NCI-H748 (cell line): ENCODE measurements around the gene STK32B.
"Not testable (repeated sequence)": the region's sequence is repeated elsewhere in the genome, so short reads cannot be mapped to it uniquely, and the experiment has no call there.

Source experiments
- DNase-seq: peaks from one replicate; lab custom pipeline; 2025; ENCODE audit not compliant: unreplicated experiment; lab: John Stamatoyannopoulos, UW

STK32B gene

DNA sequence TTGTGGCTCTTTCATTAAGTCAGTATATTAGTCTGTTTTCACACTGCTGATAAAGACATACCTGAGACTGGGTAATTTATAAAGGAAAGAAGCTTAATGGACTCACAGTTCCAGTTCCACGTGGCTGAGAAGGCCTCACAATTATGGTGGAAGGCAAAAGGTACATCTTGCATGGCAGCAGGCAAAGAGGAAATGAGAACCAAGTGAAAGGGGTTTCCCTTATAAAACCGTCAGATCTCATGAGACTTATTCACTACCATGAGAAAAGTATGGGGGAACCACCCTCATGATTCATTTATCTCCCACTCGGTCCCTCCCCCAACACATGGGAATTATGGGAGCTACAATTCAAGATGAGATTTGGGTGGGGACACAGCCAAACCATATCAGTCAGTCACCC is 15.7 kb downstream of the STK32B start:
- not testable (repeated sequence) for DNase-seq

DNA sequence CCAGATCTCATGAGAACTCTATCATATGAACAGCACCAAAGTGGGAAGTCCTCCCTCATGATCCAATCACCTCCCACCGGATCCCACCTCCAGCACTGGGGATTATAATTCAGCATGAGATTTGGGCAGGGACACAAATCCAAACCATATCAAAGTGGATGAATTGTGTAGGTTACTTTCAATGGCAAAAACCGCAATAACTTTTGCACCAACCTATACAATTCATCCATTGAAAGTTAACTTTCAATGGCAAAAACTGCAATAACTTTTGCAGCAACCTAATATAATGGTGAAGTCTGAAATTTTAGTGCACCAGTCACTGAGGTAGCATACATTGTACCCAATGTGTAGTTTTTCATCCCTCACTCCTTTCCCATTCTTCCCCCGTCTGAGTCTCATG is 16.6 kb downstream of the STK32B start:
- no peak for DNase-seq

DNA sequence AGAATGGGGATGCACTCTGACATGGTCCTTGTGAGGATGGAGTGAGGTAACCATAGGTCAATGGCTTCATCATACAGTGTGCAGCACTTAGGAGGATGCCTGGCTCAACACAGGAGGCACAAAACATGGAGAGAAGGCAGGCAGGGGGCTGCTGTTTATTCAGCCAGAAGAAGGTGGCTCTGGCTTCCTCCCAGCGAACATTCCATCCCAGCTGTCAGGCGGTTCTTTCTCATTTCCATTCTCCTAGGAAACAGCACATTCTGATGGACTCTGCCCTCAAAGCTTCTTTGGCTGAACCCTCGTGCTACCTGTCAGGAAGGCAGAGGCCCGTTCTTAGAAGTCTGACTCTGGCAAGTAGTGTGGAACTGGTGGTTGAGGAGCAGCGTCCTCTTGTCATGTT is 18.6 kb downstream of the STK32B start:
- no peak for DNase-seq

DNA sequence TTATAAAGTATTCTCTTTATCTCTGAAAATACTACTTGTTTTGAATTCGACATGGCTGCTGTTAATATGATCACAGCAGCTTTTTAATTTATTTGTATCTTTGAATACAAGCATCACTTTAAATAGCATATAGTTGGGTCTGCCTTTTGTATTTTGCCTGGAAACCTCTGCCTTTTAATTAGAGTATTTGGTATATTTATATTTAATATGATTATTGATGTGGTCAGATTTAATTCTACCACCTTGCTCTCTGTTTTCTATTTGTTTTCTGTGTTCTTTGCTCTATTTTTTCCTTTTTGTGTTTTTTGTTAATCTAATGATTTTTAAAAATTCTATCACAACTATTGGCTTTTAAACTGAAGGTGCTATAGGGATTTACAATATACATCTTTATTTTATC is 21.7 kb downstream of the STK32B start:
- no peak for DNase-seq

DNA sequence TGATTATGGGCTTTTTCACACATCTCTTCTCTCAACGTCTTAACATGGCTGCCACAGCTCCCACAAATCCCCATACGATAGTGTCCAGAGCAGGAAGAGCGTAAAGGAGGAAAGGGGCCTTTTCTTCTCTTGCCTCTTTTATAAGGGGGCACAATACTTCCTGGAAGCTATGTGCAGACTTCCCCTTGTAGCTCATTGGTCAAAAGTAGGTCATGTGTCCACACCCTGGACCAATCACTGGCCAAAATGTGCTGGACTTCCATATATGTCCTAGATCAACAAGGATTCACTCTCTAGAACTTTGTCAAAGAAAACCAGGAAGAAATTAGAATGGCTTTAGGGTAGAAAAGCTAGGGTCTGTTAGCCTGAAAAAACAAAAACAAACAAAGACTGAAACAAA is 26.7 kb downstream of the STK32B start:
- DNase-seq = no peak

DNA sequence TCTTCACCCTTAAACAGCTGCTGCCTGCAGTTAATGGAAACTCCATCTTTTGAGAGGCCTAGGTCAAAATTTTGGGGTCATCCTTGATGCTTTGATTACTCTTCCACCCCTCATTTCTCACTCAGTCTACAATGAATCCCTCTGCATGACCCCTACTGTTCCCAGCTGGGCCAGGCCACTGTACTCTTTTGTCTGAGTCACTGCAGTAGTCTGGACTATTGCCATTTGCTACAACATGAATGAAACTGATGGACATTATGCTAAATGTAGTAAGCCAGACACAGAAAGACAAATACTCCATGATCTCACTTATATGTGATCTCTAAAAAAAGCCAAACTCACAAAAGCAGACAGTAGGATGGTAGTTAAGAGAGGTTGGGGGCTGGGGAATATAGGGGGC is 28.3 kb downstream of the STK32B start:
- no peak for DNase-seq

DNA sequence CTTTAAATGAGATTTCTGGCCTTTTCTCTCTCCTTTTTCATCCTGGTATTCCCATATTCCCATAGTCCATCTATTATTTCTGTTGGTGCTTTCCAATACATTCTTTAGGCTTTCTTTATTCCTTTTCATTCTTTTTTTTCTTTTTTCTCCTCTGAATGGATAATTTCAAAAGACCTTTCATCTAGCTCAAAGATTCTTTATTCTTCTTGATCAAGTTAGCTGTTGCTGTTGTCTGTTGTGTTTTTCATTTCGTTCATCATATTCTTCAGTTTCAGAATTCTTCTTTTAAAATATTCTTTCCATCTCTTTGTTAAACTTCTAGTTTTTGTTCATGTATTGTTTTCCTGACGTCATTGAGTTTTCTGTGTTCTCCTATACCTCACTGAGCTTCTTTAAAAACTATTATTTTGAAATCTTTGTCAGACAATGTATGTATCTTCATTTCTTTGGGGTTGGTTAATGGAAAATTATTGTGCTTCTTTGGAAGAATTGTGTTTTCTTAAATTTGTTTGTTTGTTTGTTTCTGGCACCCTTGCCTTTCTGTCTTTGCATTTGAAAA is 30.2 kb downstream of the STK32B start:
- no peak for DNase-seq

DNA sequence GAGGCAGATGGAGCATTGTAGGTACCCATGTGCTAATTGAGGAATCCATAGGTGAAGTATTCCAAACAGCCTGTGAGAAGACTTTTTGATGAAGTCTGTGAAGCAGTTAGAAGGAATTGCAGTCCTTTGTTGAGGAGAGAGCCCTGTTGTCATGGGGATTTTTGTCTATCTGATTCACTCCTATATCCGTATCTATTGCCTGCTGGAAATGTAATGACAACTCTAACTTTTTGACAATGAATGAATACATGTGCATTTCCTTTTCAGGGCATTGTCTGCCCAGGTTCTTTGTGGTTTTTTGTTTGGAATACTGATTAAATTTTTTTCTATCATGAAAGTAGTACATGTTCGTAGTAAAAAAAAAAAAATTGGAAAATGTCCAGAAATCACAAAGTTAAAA is 31.1 kb downstream of the STK32B start:
- DNase-seq = no peak

DNA sequence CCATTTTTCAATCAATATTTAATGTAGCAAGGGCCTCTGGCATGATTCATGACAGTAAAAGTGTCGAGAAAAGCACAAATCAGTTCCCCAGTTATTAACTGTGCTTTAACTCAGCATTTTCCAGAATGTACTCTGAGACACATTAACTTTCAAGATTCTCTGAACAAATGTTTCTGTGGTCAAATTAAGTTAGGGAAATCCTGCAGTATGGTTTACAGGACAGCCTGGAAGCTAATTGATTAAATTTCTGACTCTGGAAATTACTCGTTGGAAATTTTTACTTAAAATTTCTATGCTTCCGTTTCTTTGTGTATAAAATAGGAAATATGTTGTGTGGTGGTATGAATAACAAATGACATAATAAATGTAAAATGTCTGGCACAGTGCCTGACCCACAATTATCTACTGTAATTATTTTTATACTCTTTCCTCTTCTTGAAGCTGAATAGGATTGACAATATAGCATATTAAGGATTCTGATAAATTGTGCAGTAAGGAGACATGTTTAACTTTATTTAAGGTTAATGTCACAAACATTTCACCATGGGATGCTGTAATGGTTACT is 33.7 kb downstream of the STK32B start:
- DNase-seq = no peak

DNA sequence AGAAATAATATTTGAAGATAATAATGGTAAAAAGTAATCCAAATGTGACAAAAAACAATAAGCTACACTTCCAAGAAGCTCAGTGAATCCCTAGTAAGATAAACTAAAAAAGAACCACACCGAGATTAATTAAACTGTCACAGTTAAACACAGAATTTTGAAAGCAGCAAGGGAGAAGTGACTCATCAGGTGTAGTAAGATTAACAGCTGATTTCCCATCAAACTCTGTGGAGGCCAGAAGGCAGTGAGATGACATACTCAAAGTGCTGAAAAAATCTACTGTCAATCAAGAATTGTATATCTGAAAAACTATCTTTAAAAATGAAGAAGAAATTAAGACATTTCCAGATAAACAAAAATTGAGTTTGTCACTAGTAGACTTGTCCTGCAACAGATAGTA is 35.3 kb downstream of the STK32B start:
- DNase-seq = no peak

DNA sequence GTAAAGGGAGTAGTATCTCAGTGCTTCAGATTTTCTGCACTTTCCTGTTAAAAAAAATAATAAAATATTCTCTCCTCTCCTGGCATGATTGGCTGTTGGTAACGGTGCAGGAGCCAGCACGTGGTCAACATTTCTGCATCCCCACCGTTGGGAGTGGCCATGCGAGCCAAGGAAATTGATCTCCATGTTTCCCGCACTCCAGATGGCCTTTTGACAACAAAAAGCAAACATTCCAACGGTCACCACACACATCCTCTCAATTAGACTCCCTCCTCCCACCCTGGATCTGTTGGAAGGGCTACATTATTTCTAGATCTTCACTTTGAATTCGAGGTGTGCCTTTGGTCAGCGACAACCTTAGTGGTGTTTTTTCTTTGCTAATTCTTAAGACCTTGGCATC is 45.0 kb downstream of the STK32B start:
- DNase-seq = no peak

DNA sequence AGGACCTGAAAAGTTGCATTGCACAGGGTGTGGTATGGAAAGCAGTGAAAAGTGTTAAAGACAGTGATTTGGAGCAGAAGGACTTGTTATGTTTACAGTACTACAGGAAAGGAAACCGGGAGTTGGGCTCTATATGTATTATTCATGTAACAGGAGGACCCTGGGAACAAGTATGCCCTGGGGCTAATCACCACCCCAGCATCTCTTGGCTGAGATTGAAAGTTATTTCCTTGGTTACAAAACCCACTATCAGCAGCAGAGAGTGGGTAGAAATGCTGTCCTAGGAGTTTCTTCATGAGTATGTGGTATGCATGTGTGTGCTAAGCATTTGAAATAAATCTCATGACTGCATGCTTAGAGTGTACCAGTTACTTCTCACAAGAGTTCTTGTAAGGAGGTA is 46.9 kb downstream of the STK32B start:
- DNase-seq = no peak

DNA sequence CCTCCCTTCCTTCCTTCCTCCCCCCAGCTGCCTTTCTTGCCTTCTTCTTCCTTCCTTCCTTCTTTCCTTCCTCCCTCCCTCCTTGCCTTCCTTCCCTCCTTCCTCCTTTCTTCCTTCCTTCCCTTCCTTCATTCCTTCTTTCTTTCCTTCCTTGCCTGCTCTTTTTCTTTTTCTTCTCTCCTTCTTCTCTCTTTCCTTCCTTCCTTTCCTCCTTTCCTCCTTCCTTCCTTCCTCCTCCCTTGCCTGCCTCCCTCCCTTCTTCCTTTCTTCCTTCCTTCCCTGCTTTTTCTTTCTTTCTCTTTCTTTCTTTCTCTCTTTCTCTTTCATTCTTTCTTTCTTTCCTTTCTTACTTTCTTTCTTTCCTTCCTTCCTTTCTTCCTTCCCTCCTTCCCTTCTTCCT is 49.1 kb downstream of the STK32B start:
- no peak for DNase-seq

DNA sequence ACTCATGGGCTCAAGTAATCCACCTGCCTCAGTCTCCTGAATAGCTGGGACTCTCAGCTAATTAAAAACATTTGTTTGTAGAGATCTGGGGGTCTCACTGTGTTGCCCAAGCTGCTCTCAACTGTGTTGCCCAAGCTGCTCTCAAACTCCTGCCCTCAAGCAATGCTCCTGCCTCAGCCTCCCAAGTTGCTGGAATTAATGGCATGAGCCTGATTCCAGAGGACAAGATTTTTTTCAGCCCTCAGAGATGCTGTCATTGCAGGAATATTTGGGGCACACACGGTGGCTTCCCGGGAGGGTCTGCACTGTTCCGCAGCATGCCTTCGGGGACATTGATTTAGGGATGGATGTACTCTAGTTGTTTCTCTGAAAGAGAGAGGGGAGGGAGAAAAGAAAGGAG is 49.7 kb downstream of the STK32B start:
- DNase-seq = no peak

DNA sequence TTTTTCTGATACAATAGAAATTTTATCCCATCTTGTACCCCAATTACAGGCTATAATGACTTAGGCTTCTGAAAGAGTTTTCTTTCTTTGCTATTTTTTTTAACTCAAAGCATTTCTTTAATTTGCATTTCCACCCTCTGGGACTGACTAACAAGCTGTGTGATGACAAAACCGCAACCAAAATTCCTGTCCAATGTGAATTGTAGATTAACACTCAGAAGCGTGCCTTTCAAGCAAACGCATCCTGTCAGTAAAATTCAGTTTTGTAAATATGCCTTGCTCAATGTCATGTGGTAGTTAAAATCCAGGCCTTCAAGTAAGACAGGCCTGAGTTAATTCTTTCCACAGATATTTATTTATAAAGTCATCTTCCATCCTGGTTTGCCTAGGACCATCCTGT is 50.3 kb downstream of the STK32B start:
- no peak for DNase-seq

DNA sequence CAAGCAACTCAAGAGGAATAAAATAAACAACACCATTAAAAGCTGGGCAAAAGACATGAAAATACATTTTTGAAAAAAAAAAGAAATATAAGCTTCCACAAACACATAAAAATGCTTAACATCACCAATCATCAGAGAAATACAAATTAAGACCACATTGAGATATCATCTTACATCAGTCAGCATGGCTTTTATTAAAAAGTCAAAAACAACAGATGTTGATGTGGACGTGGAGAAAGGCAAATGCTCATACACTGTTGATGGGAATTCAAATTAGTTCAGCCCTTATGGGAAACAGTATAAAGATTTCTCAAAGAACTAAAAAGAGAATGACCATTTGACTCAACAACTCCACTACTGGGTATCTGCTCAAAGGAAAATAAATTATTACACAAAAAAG is 59.6 kb downstream of the STK32B start:
- no peak for DNase-seq

DNA sequence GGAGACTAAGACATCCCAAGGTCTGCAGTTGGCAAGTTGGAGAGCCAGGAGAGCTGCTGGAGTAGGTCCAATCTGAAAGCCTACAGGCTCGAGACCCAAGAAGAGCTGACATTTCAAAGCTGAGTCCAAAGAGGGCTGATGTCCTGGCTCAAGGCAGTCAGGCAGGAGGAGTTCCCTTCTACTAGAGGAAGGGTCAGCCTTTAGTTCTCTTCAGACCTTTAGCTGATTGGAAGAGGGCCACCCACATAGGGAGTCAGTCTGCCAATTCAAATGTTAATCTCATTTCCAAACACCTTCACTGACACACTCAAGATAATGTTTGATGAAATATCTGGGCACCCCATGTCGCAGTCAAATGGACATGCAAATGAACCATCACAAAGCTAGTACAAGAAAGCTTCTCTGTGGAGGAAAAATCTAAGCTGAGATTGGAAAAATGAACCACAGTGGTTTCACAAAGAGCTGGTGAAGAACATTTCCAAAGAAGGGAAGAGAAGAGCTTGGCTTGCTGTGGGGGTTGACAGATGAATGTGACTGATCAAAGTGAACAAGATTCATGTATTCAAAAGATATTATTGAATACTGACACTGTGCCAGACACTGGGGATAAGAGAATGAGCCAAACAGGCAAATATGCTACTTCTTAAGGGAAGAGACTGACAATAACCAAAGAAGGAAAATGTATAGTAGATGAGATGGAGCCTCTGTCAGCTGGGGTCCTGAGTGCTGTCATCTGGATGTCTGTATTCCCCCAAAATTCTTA is 61.2 kb downstream of the STK32B start:
- DNase-seq = no peak

DNA sequence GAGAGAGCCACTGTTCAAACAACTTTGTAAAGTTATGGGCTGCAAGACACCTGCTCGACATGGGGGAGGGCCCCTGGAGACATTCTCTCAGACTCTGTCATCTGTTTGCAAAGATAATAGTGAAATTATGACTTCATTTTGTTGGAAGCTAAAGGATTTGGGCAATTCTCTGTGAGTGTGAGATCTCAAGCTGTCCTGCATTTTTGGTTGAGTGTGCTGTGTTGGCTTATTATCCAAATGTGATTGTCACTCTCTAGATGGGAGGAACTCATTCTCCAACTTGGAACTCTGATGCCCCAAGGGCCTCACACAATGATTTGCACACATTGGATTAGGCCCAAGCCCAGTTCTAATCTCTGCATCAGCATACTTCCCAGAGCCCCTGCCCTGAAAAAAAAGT is 63.7 kb downstream of the STK32B start:
- DNase-seq = no peak

DNA sequence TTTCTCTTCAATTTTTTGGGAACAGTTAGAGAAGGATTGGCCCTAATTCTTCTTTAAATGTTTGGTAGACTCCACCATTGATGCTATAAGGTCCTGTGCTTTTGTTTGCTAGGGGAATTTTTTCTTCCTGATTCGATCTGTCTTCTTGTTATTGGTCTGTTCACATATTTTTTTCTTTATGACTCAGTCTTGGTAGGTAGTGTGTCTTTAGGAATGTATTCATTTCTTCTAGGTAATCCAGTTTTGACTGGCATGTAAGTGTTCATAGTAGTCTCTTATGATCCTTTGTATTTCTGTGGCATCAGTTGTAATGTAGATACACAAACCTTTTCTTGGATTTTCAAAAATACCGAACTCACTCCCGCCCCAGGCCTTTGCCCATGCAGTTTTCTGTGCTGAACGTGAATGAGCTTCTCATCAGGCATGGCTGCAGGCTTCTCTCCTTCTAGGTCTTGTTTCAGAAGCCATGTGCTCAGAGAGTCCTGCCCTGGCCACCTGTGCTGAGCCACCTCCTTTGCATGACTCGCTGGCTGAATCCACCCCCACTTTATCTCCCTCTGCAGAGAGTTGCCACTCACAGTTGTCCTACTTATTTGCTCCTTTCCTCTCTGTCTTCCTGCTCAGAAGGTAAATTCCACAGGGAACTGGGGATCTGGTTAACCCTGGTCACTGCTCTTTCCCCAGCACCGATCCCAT is 67.0 kb downstream of the STK32B start:
- DNase-seq = no peak

DNA sequence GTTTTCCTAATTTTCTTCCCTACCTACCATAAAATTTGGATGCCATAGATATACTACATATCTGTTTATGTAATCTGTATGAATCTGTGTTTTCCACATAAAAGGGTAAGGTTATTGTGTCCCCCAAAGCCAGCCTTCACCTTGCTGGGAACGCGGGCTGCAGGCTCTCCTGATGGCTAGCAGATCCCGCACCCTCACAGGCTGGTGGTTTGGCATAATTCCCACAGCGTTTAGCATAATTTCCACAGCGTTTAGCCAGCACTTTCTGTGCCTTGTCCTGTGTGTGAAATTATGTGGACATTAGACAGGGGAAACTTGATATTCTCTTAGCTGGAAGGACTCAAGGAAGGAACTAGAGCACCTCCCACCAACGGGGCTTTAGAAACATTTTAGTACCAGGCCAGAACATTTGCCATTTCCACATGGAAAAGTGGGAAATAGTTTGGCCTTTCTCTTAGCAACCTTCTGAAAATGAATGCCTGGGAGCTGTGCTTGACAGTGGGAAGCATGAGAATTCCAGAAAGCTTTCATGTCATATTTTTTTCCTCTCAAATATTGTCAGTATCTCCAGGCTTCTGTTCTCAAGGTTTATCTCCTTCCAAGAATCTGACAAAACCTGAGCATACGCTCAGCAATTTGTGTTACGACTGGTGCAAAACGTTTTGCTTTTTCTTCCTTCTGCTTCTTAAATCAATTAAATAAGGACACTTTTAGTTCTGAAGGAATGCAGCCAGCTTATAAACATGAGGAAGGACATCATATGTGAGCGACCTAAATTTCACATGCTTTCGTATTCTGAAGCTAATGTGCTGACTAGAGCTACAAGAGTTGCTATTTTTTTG is 67.9 kb downstream of the STK32B start:
- peak; percentile 0 for DNase-seq

DNA sequence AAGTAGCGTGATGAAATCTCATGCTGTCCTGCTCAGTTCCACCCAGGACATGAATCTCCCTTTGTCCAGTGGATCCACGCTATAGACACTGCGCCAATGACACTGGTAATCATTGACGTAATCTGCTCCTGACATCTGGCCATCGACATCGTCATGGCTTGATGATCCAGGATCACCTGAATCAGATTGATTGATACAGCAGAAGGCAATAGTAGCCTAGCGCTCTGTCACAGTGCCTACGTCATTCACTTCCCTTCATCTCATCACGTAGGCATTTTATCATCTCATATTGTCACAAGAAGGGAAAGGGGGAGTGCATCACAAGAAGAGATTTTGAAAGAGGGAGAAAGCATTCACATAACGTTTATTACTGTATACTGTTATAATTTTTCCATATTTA is 68.8 kb downstream of the STK32B start:
- no peak for DNase-seq
